HG03520 (cell line): ENCODE data around the gene LGALS14.
"Not testable (repeated sequence)": the region's sequence is repeated elsewhere in the genome, so short reads cannot be mapped to it uniquely, and the experiment has no call there.

Experiments used
- ATAC-seq: cut with Tn5 transposase; IDR thresholded peaks from one replicate; pipeline ENCODE4 v1.9.1; 2021; ENCODE audit warnings: mild to moderate bottlenecking, moderate library complexity; ENCODE audit not compliant: unreplicated experiment

The LGALS14 gene

DNA sequence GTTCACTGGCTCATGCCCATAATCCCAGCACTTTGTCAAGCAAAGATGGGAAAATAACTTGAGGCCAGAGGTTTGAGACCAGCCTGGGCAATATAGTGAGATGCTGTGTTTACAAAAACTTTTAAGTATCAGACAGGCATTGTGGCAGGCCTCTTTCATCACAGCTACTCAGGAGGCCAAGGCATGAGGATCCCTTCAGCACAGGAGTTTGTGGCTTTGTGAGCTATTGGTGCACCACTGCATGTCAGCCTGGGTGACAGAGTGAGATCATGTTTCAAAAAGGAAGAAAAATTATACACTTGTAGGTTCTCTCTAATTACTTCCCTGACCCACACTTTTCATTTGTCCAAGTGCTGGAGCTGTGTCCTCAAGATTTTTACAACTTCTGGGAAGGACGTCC is 11.5 kb upstream of the LGALS14 start:
- no peak for ATAC-seq

DNA sequence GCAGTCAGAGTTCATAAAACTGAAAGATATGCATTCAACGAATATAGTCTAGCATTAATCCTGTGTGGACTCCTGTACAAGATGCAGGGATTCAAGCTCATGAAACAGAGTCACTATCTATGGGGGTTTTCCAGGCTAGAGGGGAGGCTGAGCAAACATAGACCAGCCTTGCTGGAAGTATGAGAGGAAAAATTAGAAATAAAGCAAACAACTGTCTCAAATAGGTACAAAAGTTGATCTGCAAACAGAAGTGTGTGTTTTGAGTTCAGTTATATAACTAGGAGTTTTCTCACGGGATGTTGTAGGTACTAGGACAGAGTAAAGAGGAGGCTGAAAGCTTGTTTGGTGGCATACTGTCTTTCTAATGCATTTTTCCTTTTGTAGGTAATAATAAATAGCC is 8.5 kb upstream of the LGALS14 start:
- ATAC-seq = no peak

DNA sequence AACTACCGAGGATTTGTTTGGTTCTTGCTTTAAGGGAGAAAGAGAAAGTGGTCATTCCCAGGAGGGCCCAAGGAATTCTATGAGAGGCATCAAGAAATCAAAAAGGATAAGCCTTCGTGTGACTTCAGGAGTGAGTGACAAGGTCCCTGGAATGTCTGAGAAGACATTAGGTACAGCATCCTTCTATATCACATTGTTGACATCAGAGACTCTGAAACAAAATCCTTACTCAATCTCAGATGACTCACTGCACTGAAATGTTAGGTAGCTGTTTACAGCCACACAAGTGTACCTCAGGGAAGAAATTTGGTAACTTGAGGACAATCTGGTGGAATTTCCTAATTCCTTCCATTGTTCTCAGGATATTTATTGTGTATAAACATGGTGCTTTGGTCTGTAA is 7.9 kb upstream of the LGALS14 start:
- no peak for ATAC-seq

DNA sequence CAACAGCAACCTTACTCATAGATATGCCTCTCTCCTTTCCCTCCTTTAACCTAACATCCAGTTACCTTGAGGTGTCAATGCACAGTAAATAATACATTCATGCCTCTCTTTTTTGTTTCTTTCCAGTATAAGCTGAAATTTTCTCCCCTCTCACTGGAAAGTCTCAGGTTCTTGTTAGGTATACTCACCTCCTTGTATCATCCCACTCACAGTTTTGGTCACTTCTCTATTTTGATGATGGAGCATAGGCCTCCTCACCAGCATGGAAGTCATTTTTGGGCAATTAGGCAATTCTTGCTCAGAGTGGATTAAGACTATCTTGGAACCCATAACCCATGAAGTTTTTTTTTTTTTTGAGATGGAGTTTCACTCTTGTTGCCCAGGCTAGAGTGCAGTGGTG is 5.7 kb upstream of the LGALS14 start:
- no peak for ATAC-seq

DNA sequence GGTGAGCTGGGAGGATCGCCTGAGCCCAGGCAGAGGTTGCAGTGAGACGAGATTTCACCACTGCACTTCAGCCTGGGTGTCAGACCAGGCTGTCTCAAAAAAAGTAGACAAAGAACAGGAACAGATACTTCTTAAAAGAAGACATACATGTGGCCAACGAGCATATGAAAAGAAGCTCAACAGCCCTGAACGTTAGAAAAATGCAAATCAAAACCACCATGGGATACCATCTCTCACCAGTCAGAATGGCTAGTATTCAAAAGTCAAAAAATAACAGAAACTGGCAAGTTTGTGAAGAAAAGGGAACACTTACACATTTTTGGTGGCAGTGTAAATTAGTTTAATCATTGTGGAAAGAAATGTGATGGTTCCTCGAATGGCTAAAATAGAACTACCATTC is 3.0 kb upstream of the LGALS14 start:
- no peak for ATAC-seq

DNA sequence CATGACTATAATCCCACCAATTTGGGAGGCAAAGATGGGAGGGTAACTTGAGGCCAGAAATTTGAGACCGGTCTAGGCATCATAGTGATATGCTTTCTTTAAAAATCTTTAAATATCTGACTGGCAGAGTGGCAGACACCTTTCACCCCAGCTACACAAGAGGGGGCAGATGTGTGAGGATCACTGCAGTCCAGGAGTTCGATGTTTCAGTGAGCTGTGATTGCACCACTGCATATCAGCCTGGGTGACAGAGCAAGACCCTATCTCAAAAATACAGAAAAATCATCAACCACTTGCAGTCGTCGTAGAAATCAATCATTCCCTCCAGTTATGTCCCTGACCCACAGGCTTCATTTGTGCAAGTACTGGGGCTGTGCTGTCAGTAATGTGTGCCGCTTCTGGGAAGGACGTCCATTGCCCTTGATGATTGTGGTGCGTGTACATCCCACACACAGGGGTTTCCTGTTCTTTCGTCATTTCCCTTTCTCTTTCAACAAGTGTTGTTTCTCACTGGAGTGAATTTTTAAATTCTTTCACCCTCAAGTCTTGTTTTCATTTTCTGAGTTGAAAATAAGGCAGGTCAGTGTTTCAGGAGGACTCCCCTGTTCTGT is 1.4 kb downstream of the LGALS14 start:
- no peak for ATAC-seq

DNA sequence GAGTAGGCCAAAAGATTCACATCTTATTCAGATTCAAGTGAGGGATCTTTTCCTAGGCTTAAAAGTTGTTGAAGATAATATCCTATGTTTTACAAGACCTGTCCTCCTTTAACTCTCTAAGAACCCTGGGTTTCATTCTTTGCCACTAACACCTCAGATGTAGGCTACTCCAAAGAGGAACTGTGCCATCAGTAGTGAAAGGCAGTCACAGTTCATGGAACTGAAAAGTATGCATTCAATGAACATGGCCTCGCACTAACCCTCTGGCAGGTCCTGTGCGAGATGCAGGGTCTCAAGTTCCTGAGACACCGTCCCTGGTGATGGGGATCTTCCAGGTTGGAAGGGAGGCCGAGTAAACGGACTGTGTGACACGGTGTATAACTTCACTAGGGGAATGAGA is 4.3 kb downstream of the LGALS14 start:
- ATAC-seq = no peak

DNA sequence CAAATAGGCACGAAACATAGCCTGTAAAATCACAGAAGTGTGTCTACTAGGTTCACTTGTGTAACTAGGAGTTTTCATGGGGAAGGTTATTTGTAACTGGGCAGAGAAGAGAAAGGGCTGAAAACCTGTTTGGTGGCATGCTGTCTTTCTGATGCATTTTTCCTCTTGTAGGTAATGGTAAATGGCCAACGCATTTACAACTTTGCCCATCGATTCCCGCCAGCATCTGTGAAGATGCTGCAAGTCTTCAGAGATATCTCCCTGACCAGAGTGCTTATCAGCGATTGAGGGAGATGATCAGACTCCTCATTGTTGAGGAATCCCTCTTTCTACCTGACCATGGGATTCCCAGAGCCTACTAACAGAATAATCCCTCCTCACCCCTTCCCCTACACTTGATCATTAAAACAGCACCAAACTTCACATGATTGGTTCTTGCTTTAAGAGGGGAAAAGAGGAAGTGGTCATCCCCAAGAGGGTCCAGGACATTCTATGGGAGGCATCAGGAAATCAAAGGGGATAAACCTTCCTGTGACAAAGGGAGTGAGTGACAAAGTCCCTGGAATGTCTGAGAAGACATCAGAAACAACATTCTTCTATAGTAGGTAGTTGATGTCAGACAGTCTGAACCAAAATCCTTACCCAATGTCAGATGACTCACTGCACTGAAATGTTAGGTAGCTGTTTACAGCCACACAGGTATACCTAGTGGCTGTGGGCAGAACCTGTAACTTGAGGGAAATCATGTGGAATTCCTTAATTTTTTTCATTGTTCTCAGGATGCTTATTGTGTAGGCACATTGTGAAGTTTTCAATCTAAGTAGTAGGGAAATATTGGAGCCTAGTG is 5.0 kb downstream of the LGALS14 start:
- ATAC-seq = no peak

DNA sequence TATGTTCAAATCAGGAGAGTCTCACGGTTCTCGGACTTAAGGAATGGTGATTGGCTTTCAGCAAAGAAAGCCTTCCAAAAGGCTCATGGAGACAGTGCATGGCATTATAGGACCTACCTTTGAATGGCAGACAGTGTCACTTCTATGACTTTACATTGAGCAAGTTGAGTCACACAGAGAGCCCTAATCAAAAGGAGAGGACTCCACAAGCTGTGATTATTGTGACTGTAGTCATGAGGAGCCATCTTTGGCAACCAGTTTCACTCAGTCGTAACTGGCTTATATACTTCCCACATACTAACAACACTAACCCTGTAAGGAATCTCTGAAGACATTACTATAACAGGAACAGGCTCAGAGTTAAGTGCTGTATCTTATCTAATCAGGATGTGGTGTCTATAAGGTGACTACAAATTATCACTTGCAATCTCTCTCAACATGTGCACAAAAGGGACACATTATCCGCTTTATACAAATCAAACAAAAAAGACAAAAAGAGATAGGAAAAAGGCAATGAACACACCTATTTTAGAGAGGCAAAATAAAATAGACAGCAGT is 6.1 kb downstream of the LGALS14 start:
- ATAC-seq = no peak

DNA sequence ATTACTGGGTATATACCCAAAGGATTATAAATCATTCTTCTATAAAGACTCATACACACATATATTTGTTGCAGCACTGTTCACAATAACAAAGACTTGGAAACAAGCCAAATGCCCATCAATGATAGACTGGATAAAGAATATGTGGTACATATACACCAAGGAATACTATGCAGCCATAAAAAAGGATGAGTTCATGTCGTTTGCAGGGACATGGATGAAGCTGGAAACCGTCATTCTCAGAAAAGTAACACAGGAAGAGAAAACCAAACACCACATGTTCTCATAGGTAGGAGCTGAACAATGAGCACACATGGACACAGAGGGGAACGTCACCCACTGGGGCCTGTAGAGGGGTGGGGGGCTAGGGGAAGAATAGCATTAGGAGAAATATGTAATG is 15.9 kb downstream of the LGALS14 start:
- not testable (repeated sequence) for ATAC-seq

DNA sequence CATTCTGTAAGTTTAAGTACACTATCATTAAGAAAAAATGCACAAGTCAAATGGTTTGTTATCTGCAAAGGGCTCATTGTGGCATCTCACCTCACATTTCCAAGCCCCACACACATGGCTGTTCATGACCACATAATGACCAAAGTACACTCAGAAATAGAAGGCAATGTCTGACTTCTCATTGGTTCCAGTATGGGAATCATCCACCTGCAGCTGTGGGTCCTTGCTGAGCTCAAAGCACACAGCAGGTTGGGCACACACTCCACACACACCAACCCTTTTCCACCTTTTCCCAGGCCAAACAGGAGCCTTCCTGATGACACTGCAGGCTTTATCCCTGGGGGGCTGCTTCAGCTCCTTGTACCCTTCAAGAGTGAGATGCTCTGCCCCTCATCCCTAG is 21.7 kb downstream of the LGALS14 start:
- no peak for ATAC-seq

DNA sequence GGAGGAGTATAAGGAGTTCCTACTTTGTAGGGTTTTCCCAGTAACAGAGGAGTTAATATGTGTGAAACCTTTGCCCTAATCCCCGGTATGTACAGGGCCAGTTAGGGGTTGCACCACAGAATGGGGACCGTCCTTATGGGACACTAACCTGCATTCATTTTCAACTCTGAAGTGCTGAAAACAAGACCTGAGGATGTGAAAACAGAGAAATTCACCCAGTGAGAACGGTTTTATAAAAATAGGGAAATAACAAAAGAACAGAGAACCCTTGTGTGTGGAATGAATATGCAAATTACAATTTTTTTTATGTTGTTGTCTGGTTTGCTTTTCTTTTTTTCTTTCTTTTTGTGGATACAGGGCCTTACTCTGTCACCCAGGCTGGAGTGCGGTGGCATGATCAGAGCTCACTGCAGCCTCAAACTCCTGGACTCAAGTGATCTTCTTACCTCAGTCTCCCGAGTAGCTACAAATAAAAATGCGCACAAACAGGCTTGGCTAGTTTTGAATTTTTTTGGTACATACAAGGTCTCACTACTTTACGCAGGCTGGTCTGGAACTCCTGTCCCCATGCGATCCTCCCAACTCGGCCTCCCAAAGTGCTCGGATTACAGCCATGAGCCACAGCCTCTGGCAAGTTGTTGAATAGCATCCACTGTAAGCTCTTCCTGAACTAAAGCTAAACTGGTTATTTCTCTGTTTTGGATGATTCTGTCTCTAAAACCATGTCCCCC is 23.0 kb downstream of the LGALS14 start:
- ATAC-seq = no peak

DNA sequence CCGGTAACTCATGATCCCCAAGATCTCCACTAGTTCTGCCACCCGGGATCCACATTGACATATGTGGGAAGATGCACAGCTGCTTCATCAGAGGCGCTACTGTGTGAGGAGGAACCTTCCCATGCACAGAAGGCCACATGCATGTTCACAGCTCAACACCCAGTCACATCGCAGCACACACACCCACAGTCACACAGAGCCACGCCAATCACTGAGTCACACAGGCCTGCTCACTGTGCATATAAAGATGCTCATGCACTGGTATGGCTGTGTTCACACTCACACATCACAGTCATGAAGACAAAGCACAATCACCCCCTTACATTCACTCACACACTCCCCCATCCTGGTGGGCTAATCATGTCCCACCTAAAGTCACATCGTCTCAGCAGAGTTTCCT is 23.8 kb downstream of the LGALS14 start:
- ATAC-seq = no peak

DNA sequence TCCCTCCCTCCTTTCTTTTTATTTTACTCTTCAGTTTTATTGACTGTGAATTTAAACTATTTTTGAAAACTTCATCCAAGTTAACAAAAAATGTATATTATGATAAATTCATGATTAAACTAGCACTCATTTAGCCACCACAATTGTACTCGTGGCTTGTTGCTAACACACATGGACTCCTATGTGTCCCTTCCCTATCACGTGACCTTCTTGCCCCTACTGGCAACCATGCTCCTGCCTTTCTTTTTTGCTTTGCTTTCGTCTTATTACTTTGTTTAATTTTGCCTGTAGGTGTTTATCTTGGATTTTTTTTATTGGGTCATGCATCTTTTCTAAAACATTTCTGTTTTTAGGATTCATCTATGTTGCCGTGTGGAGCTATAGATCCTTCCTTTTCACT is 25.3 kb downstream of the LGALS14 start:
- ATAC-seq = no peak

DNA sequence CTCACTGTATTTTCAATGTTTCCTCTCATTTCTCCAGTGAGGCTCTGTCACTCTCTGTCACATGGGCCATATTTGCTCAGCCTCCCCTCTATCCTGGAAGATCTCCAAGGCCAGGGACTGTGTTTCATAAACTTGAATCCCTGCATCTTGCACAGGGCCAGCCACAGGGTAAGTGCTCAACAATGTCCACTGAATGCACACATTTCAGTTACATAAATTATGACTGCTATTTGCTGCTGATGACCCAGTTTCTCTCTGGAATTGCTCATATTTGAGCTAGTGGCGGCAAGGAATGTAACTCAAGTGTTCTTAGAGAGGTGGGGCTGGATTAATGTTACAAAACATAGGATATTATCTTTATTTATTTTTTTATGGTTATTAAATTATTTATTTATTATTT is 27.4 kb downstream of the LGALS14 start:
- no peak for ATAC-seq

DNA sequence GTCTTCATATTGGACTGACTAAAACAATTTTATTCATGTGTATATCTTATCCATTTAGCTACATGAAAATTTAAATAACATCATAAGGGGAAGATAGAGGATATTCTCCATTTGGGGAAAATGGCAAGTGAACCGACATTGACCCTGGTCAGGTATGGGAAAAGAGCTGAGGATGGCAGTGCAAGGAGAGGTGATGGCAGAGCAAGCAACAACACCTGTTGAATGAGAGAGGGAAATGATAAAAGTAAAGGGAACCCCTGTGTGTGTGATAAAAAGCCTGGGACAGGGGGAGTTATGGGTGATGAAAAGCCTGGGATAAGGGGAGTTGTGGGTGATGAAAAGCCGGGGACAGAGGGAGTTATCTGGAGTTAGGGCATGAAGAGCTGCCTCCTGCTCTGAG is 29.6 kb downstream of the LGALS14 start:
- no peak for ATAC-seq

DNA sequence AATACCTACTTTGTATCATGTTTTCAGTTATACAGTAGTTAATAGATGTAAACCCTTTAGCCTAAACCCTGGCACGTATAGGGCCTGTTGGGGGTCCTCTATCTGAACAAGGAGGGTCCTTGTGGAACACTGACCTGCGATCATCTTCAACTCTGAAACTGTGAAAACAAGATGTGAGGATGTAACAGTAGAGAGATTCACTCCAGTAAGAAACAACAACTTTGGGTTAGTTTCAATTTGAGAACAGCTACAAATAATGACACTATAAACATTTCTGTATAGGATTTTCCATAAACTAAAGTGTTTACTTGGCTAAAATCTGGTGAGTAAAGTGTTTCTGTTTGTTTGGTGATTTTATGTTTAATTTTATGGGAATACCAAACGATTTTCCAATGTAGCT is 31.4 kb downstream of the LGALS14 start:
- no peak for ATAC-seq

DNA sequence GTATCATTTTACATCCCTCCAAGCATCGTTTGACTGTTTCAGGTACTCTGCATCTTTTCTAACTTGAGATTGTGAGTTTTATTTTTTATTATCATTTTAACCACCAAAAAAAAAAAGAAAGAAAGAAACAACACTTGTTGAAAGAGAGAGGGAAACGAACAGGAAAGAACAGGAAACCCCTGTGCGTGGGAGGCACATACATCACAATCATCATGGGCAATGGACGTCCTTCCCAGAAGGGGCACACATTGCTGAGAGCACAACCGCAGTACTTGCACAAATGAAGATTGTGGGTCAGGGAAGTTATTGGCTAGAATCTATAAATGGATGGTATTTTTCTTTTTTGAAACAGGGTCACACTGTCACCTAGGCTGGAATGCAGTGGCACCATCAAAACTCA is 31.8 kb downstream of the LGALS14 start:
- ATAC-seq = no peak

DNA sequence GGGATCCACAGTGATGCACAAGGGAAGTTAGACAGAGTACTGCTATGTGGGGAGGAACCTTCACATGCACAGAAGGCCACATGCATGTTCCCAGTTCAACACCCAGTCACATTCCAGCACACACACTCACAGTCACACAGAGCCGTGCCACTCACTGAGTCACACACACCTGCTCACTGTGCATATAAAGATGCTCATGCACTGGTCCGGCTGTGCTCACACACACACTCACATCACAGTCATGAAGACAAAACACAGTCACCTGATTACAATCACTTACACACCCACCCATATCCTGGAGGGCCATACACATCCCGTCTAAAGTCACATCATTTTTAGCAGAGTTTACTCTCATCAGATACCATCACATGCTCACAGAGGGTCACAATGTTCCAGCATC is 33.1 kb downstream of the LGALS14 start:
- no peak for ATAC-seq

DNA sequence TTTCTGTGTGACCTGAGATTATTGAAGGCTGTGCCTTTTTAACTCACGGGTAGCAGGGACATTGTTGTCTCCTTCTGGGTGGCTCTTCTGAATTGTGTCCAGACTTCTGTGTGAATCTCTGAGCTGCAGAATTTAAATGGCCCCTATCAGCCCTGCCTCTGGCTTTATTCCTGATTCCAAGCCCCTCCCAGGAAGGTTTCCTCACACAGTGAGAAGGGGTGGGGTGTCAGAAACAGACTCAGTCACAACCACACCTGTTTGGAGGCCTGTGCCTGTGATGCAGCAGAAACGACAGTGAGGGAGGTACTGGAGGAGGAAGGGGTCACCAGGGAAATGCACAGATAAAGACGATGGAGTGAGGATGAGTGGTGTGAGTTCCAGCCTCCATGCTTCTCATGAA is 33.6 kb downstream of the LGALS14 start, which contains the start of gene CLC:
TSS of gene CLC (minus strand) at position 139 of the 400 bp plus-strand sequence. CDS start at position 62, 77 bp downstream.
- no peak for ATAC-seq

DNA sequence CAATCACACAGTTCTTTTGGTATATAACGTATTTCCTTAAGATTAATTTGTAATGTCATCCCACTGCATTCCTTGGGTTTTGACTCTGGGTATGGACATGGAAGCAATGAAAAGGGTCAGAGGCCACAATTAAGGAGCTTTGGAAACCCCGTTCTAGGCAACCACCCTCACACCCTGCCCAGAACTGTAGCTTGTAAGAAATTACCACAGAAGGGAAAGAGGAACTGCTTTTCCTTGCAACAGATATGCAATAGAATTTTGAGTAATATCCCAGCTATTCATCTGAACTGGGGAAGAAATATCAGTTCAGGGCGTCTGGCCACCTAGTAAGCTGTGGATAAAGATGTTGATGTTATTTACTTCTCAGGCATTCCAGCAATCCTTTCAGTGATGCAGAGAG is 34.5 kb downstream of the LGALS14 start:
- ATAC-seq = no peak

DNA sequence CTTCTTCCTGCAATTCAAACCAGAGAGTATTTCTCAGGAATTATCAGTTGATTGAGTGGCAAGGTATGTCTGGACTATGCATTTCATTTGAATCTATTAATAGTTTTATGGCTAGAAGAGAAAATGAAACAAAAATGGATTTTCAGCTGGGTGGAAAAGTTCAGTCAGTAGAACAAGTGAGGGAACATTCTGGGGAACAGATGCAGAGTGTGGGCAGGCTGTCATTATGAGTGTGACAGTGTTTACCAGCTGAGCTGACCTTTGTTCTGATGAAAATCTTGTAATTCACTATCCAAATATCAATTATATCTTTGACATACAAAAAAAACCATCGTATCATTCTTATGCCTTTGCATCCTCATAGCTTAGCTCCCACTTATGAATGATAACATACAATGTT is 36.1 kb downstream of the LGALS14 start:
- ATAC-seq = no peak
